ENCODE results near the gene VSNL1. TPM values are rescaled to one million over a fixed set of nuclear protein-coding genes. Genes with fewer than 3 reads are reported as not detected.

VSNL1 gene
- polyA plus RNA-seq, 3 donors = not detected

- Histone ChIP-seq H3K36me3 (replicated peaks in 1 of 2; ENCODE audit: control insufficient read depth in 1 of 2, insufficient read depth in 2 of 2, low read length in 2 of 2) (no peaks in the 10 kb centered on the region), H3K79me2 (ENCODE audit: insufficient read depth, low read length) (no peaks in the 10 kb centered on the region), H4K20me1 (ENCODE audit: insufficient read depth, low read length) (no peaks in the 10 kb centered on the region), H3K9ac (ENCODE audit: insufficient read depth, low read length, poor library complexity, severe bottlenecking) (no peak overlapping the region), H3K9me3 (replicated peaks in 1 of 2; ENCODE audit: control insufficient read depth in 1 of 2, insufficient read depth in 1 of 2, low read length in 2 of 2) (no peaks in the 10 kb centered on the region), H3K27ac (ENCODE audit: low read depth in 1 of 2, low read length in 2 of 2) (no peak overlapping the region), H3K4me3 (replicated peaks in 1 of 3; ENCODE audit: low read depth in 2 of 3, low read length in 3 of 3) (no peak overlapping the region), H3K4me2 (replicated peaks; ENCODE audit: extremely low read depth, low read length, poor library complexity, severe bottlenecking) (no peak overlapping the region), H3K4me1 (ENCODE audit: control insufficient read depth in 1 of 2, insufficient read depth in 2 of 2, low read length in 2 of 2) (no peaks in the 10 kb centered on the region), H3K27me3 (ENCODE audit: control insufficient read depth in 2 of 2, insufficient read depth in 2 of 2, low read length in 2 of 2) (no peaks in the 10 kb centered on the region), H2AFZ (ENCODE audit: insufficient read depth, low read depth, low read length, poor library complexity, severe bottlenecking) (no peak overlapping the region)
- Mint-ChIP-seq H3K36me3 (no peaks in the 10 kb centered on the region), H3K4me3 (no peak overlapping the region), H3K4me1 (no peaks in the 10 kb centered on the region), H3K9me3 (no peaks in the 10 kb centered on the region), H3K27me3 (ENCODE audit: low read depth in 3 of 3) (no peaks in the 10 kb centered on the region), H3K27ac (no peak overlapping the region)
- no CpG with 5 or more reads among the region's 1 CpG for WGBS (ENCODE audit: insufficient coverage)
- DNase-seq = no peak
- no peak for TF ChIP-seq CTCF (IDR thresholded peaks at IDR 0.05)
- intact Hi-C loops (cut with micrococcal nuclease) = no loop called here
These were observed 42.8 kb upstream of the VSNL1 start for GRCh38 chr2:17497718-17498117.

- H3K4me1 Mint-ChIP-seq = no peaks in the 10 kb centered on the region
- H3K9me3 ChIP-seq (replicated peaks in 1 of 2; ENCODE audit: control insufficient read depth in 1 of 2, insufficient read depth in 1 of 2, low read length in 2 of 2) = no peaks in the 10 kb centered on the region
- peaks cover 0 to 5% (median 0%) of the 10 kb centered on the region in 7 donors for H3K9me3 Mint-ChIP-seq
- peaks cover 0 to 6% (median 0%) of the 10 kb centered on the region in 3 donors for H3K27me3 Mint-ChIP-seq (ENCODE audit: low read depth in 3 of 3)
- no peak overlapping the region for H3K4me3 ChIP-seq (replicated peaks in 1 of 3; ENCODE audit: low read depth in 2 of 3, low read length in 3 of 3)
- no peak overlapping the region for H3K27ac Mint-ChIP-seq
- DNase-seq = no peak
- H3K36me3 ChIP-seq (replicated peaks in 1 of 2; ENCODE audit: control insufficient read depth in 1 of 2, insufficient read depth in 2 of 2, low read length in 2 of 2) = no peaks in the 10 kb centered on the region
- no peaks in the 10 kb centered on the region for H3K79me2 ChIP-seq (ENCODE audit: insufficient read depth, low read length)
- H2AFZ ChIP-seq (ENCODE audit: insufficient read depth, low read depth, low read length, poor library complexity, severe bottlenecking) = no peak overlapping the region
- H3K36me3 Mint-ChIP-seq = no peaks in the 10 kb centered on the region
- no peaks in the 10 kb centered on the region for H3K4me1 ChIP-seq (ENCODE audit: control insufficient read depth in 1 of 2, insufficient read depth in 2 of 2, low read length in 2 of 2)
- no peak overlapping the region for H3K27ac ChIP-seq (ENCODE audit: low read depth in 1 of 2, low read length in 2 of 2)
- intact Hi-C loops (cut with micrococcal nuclease) = no loop called here
- 67% methylated on average over 1 of the region's 2 CpGs for WGBS (ENCODE audit: insufficient coverage)
- H3K27me3 ChIP-seq (ENCODE audit: control insufficient read depth in 2 of 2, insufficient read depth in 2 of 2, low read length in 2 of 2) = no peaks in the 10 kb centered on the region
- H3K4me3 Mint-ChIP-seq = no peak overlapping the region
- H3K4me2 ChIP-seq (replicated peaks; ENCODE audit: extremely low read depth, low read length, poor library complexity, severe bottlenecking) = no peak overlapping the region
- no peak for TF ChIP-seq CTCF (IDR thresholded peaks at IDR 0.05)
- no peak overlapping the region for H3K9ac ChIP-seq (ENCODE audit: insufficient read depth, low read length, poor library complexity, severe bottlenecking)
- no peaks in the 10 kb centered on the region for H4K20me1 ChIP-seq (ENCODE audit: insufficient read depth, low read length)
These were observed 33.5 kb upstream of the VSNL1 start for GRCh38 chr2:17506736-17507616.
